Inferior parietal cortex (tissue), 1 donor: ENCODE measurements around the gene HNRNPL.
"Not testable (repeated sequence)": the region's sequence is repeated elsewhere in the genome, so short reads cannot be mapped to it uniquely, and the experiment has no call there.

ENCODE experiments used
- DNase-seq: peaks from one replicate; pipeline ENCODE4 v3.0.0-alpha.2; 2016; ENCODE audit errors: extremely low spot score

The HNRNPL gene

GRCh38 chr19:38803543-38803942, 46.2 kb downstream of the HNRNPL start:
- no peak for DNase-seq

DNA sequence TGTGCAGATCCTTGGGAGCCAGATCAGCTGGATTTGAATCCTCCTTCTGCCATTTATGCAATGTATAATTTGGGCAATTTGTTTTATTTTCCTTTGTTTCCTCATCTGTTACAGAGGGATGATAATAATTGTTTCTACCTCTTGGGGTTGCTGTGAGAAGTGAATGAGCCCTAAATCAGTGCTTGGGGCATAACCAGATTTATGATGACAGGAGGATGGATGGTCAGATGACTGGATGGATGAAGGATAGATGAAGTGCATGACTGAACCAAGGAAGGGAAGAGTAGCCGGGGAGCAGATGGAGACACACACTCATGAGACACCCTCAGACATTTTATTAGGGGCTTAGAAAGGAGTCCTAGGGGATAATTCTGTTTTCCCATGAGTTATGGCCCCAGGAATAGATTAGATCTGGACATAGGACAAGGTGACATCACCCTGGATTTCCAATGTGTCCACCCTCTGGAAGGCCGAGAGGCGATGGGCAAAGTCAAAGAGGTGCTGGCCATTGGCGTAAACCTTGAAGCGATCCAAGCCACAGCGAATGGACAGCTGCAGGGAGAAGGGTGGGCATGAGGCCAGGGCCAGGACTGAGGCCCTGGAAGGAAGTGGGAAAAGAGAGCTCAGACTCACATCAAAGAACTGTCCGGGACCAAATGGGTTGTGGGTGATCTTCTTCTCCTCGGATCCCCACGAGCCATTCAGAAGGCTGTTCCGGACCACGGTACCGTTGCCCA, 48.3 kb downstream of the HNRNPL start:
- no peak for DNase-seq

- DNase-seq: no peak
Observed at GRCh38 chr19:38800577-38801347, 49.0 kb downstream of the HNRNPL start.

DNA sequence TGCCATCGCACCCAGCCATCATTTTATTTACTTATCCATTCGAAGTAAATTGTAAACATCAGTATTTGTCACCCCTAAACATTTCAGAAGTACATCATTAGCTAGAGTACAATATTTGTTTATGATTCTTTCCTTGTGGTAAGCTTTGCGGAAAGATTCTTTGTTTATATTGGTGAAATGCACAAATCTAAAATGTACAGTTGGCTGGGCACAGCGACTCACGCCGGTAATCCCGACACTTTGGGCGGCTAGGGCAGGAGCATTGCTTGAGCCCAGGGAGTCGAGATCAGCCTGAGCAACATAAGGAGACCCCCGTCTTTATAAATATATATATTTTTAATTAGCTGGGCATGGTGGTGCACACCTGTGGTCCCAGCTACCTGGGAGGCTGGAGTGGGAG, 50.7 kb downstream of the HNRNPL start:
- DNase-seq: no peak

GRCh38 chr19:38797781-38798180, 52.0 kb downstream of the HNRNPL start:
- DNase-seq: not testable (repeated sequence)

DNA sequence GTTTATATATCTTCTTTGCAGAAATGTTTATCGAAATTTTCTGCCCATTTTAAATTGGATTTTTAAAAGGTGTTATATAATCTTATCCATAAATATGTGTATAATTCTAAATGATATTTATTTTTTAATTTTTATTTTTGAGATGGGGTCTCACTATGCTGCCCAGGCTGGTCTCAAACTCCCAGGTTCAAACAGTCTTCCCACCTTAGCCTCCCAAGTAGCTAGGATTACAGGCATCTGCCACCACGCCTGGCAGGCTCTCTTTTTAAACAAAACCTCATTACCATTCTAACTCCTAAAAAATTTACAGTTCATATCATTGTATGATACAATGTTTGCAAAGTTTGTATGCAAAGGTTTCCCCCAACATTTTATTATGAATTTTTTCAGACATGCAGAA, 53.6 kb downstream of the HNRNPL start:
- DNase-seq: no peak

DNA sequence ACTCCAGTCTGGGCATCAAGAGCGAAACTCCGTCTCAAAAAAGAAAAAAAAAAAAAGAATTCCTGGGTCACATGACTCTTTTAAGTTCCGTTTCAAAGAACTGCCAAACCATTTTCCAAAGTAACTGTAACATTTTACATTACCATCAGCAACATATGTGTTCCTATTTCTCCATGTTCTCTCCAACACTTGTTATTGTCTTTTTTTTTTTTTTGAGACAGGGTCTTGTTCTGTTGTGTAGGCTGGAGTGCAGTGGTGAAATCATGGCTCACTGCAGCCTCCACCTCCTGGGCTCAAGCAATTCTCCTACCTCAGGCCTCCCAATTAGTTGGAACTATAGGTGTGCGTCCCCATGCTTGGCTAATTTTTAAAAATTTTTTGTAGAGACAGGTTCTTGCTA, 54.2 kb downstream of the HNRNPL start:
- DNase-seq: no peak

- no peak for DNase-seq
Observed at GRCh38 chr19:38793671-38794070, 56.1 kb downstream of the HNRNPL start.

- peak; percentile 32 for DNase-seq
Observed at GRCh38 chr19:38793177-38793576, 56.6 kb downstream of the HNRNPL start.

DNA sequence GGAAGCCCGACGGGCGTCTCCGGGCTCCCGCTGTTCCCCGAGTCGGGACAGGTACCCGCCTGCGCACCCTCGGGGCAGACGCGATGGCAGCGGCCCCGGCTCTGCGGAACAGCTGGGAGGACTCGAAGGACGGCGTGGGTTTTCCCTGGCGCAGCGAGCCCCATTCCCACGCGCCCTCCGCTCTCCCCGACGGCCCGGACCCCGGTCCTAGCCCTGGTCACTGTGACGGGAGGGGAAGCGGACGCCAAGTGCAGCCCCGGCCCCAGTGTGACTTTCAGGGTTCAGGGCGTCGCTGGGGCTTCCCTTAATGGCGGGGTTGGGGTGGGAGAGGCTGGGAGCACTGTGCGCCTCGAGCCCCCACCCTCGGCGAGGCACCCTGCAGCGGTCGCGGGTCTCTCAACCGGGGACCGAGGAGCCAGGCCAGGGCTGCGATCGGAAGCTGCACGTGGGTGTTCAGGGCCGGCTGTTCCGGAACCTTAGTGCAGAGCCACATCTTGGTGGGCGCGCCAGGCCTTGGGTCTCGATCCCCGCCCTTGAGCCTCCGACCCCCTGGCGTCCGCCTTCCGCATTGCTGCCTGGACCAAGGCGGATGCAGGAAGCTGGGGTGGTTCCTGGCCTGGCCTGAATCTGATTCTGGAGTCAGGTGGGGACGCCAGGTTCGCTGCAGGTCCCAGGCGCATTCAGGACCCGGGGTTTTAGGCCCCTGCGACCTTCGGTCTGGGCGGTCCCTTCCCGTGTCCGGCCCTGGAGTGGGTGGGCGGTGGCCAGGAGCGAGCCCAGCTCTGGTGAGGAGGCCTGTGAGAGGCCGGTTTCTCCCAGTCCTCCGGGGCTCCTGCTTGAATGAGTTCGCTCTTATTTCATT, 57.3 kb downstream of the HNRNPL start:
- DNase-seq: no peak

DNA sequence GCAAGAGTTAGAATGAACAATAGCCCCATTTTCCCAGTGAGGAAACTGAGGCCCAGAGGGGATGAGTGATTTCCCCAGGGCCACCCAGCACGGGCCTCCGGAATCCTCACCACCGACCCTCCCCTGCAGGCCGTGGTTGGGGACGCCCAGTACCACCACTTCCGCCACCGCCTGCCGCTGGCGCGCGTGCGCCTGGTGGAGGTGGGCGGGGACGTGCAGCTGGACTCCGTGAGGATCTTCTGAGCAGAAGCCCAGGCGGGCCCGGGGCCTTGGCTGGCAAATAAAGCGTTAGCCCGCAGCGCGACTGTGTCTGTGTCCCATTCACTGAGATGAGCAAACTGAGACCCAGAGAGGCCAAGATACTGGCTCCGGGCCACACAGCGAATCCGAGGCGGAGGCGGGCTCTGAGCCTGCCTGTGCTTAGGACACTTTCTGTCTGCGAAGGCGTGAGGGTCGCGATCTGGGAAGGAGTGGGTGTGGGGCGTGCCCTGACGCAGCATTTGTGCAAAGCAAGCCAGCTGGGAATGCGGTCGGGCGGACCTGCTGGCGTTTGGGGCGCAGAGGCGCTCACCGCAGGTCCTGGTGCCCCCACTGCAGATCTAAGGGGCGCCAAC, 58.2 kb downstream of the HNRNPL start:
- not testable (repeated sequence) for DNase-seq

DNA sequence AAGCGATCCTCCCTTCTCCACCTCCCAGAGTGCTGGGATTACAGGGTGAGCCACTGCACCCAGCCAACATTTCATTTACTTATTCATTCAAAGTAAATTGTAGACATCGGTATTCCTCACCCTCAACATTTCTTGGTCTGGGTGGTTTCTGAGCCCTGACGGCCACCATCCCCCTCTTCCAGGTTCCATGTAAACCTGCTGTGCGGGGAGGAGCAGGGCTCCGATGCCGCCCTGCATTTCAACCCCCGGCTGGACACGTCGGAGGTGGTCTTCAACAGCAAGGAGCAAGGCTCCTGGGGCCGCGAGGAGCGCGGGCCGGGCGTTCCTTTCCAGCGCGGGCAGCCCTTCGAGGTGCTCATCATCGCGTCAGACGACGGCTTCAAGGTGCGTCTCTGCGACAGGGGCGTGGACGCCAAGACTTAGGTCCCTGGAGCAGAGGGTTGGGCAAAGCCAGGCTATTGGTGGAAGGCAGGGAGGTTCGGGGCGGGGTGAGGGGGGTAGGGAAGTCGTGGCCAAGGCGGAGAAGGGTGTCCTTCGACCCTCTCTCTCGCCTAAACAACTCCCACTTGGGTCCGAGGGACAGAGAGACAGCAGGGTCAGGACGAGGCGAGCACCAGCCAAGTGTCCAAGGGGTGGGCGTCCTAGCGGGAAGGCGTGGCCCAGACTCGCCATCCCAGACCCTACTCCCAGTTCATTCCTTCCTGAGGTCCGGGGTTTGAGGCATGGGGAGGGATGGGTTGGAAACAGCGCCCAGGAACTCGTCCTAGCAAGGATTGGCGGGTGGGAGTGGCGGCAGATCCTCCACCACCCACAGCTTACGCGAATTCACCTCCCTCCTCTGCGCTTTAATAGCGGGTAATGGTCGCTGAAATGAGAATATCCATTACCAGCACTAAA, 59.0 kb downstream of the HNRNPL start:
- DNase-seq: not testable (repeated sequence)

DNA sequence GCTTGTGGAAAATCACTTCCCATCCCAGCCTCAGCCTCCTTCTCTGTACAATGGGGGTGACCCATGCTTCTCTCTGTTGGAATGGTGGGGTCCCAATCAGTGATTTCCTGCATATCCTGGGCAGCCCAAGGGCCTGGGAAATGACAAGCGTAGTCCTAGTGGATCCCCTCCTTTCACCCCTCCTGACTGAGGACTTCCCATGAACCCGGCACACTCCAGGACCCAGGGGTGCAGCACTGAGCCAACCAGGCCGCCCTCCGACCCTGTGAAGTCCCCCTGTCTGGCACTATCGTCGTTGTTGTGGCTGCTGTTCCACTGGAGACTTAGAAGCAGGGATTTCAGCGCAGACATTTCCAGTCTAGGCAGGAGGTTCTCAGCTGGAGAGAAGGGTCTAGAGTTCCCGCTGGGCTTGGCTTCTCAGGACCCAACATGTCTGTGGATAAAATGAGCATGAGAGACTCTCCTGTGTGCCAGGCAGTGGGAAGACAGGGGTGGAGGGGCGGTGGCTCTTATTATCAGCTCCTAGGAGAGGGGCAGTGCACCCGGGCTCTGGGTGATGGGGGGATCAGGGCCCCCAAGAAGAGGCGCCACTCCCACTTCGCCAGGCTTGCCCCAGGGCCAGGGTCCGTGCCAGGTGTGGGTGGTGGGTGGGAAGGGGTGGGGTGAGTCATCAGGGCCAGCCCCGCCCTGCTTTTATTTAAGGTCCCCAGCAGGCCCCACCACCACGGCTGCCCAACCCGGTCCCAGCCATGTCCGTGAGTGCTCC, 61.1 kb downstream of the HNRNPL start, which contains the start of gene LGALS7B:
Gene LGALS7B, plus strand, starts transcription at position 723 of the 766 bp plus-strand sequence. Its CDS starts 27 bp downstream, at position 750.
- no peak for DNase-seq

- no peak for DNase-seq
Observed at GRCh38 chr19:38786572-38787265, 63.1 kb downstream of the HNRNPL start.
